Activated CD8-positive, alpha-beta T cell treated with anti-CD3 and anti-CD28 coated beads for 36 hours (primary cell): Measurements from ENCODE around the gene TMEM208. TPM values are rescaled to one million over a fixed set of nuclear protein-coding genes. Genes with fewer than 3 reads are reported as not detected.

Source experiments
- ATAC-seq: fragments of 200-7000 bp; cut with Tn5 transposase; one replicate; pipeline ENCODE4 v1.10.0; 2021; ENCODE audit warnings: mild to moderate bottlenecking, moderate library complexity
- CTCF ChIA-PET: fragments of 350-600 bp; sonication (Branson Sonifier 250); formaldehyde crosslinking; loops from one replicate; lab custom pipeline; 2021; ENCODE audit warnings: antibody characterized with exemption; lab: Charles Lee
- POLR2A ChIA-PET: fragments of 350-600 bp; sonication (Branson Sonifier 250); formaldehyde crosslinking; loops from one replicate; lab custom pipeline; 2021; ENCODE audit warnings: antibody characterized with exemption; lab: Charles Lee
- DNase-seq: peaks from one replicate; pipeline ENCODE4 v3.0.0-alpha.2; 2020
- H3K27ac Mint-ChIP-seq: one replicate; pipeline ENCODE4 v1.8.0; 2021; ENCODE audit warnings: mild to moderate bottlenecking, mixed read lengths
- H3K27me3 Mint-ChIP-seq: one replicate; pipeline ENCODE4 v1.8.0; 2021; ENCODE audit warnings: mixed read lengths
- H3K36me3 Mint-ChIP-seq: one replicate; pipeline ENCODE4 v1.8.0; 2021; ENCODE audit warnings: low read depth, mixed read lengths
- H3K4me1 Mint-ChIP-seq: one replicate; pipeline ENCODE4 v1.8.0; 2021; ENCODE audit warnings: low read depth, mixed read lengths
- H3K4me3 Mint-ChIP-seq: one replicate; pipeline ENCODE4 v1.8.0; 2021; ENCODE audit warnings: mild to moderate bottlenecking, moderate library complexity, mixed read lengths
- H3K9me3 Mint-ChIP-seq: one replicate; pipeline ENCODE4 v1.8.0; 2021; ENCODE audit warnings: mixed read lengths
- CTCF ChIP-seq: fragments of 200-600 bp; IDR thresholded peaks from one replicate; pipeline ENCODE4 v1.8.0; 2022; ENCODE audit warnings: antibody characterized with exemption, mild to moderate bottlenecking
- intact Hi-C: fragments of 100-400 bp; cut with micrococcal nuclease; formaldehyde crosslinking; loops from one replicate; pipeline ENCODE4 v1.10.0; 2022
- total RNA-seq, 2 experiments: library from RNA; stranded (reverse); gene quantifications; one replicate each; pipeline ENCODE4 v1.2.3, GENCODE V29; 2021

The TMEM208 gene
- total RNA-seq, 2 experiments from 2014 or later = 25.7 to 30.7 TPM

DNA sequence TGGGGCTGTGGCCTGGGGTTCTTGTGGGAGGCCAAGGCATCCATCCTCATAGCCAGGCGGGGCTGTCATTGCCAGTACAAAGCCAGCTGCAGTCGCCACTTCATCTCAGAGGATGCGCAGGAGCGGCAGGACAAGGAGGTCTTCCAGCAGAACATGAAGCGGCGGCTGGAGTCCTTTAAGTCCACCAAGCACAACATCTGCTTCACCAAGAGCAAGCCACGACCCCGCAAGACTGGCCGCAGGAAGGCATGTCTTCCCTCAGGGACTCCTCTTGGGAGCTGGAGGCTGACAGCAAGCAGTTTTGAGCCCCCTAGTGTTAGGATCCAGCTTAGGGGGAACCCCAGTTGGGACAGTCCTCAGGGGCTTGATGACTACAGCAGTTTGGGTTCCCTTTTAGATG, 37.3 kb downstream of the TMEM208 start:
- CTCF ChIA-PET = interaction anchor here (0.8 to 1.2 kb wide), 6 partner anchors 10 to 165 kb away, joined by 3 to 4 read pairs (median 3); no protein-coding TSS in a partner anchor
- peaks cover 2% of the 10 kb centered on the region for H3K36me3 Mint-ChIP-seq
- H3K4me1 Mint-ChIP-seq = no peaks in the 10 kb centered on the region
- no peak overlapping the region for H3K4me3 Mint-ChIP-seq
- intact Hi-C loops = loop anchor here (5.0 kb wide), 1 partner anchor 138 kb away; no protein-coding TSS in a partner anchor
- H3K9me3 Mint-ChIP-seq = no peaks in the 10 kb centered on the region
- POLR2A ChIA-PET = interaction anchor here (0.9 to 1.0 kb wide), 2 partner anchors 9 to 31 kb away, joined by 3 to 4 read pairs; no protein-coding TSS in a partner anchor
- H3K27ac Mint-ChIP-seq = no peak overlapping the region
- DNase-seq (no peak), ATAC-seq (no peak)
- TF ChIP-seq CTCF = no peak
- no peaks in the 10 kb centered on the region for H3K27me3 Mint-ChIP-seq

DNA sequence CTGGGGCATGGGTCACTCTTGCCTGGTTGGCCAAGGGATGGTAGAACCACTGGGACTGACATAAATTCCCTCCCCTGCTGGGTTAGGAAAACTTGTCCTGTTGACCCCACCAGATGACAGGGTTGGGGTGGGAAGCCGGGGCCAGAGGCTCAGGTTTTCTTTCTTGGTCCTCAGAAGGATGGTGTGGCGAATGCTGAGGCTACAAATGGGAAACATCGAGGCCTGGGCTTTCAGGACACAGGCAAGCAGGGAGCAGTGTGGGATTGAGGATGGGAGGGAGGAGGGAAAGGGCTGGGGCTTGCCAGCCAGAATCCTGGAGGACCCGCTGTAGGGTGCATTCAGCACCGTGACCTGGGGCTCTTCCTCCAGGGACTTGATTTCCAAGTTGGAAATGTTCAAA, 37.9 kb downstream of the TMEM208 start:
- no peaks in the 10 kb centered on the region for H3K27me3 Mint-ChIP-seq
- no peaks in the 10 kb centered on the region for H3K9me3 Mint-ChIP-seq
- intact Hi-C loops = loop anchor here (5.0 kb wide), 1 partner anchor 137 kb away; no protein-coding TSS in a partner anchor
- peaks cover 2% of the 10 kb centered on the region for H3K36me3 Mint-ChIP-seq
- H3K4me3 Mint-ChIP-seq = no peak overlapping the region
- no peak overlapping the region for H3K27ac Mint-ChIP-seq
- POLR2A ChIA-PET = no interaction called here
- DNase-seq (no peak), ATAC-seq (no peak)
- no peaks in the 10 kb centered on the region for H3K4me1 Mint-ChIP-seq
- CTCF ChIA-PET = no interaction called here
- no peak for TF ChIP-seq CTCF

GRCh38 chr16:67265834-67266233, 38.9 kb downstream of the TMEM208 start:
- Mint-ChIP-seq H3K27me3 (no peaks in the 10 kb centered on the region), H3K4me3 (no peak overlapping the region), H3K27ac (no peak overlapping the region), H3K9me3 (no peaks in the 10 kb centered on the region), H3K36me3 (no peaks in the 10 kb centered on the region), H3K4me1 (no peaks in the 10 kb centered on the region)
- CTCF ChIA-PET = interaction anchor here (1.0 kb wide), 1 partner anchor 13 kb away, joined by 4 read pairs; no protein-coding TSS in a partner anchor
- POLR2A ChIA-PET = no interaction called here
- intact Hi-C loops = no loop called here
- no peak for TF ChIP-seq CTCF
- DNase-seq = no peak
- no peak for ATAC-seq

DNA sequence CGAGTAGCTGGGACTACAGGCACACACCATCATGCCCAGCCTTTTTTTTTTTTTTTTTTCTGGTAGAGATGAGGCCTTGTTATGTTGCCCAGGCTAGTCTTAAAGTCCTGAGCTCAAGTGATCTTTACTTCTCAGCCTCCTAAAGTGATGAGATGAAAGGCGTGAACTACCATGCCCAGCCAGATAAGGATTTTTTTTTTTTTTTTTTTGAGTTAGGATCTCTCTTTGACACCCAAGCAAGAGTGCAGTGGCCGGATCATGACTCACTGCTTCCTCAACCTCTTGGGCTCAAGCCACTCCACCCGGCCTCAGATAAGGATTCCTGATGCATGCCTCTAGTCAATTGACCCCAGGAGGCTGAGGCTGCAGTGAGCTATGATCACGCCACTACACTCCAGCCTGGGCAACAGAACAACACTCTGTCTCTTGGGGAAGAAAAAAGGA, 41.2 kb downstream of the TMEM208 start:
- intact Hi-C loops = no loop called here
- no peaks in the 10 kb centered on the region for H3K9me3 Mint-ChIP-seq
- DNase-seq (no peak), ATAC-seq (no peak)
- no peaks in the 10 kb centered on the region for H3K27me3 Mint-ChIP-seq
- CTCF ChIA-PET = interaction anchor here (0.7 to 1.2 kb wide), 4 partner anchors 10 to 160 kb away, joined by 3 read pairs; partner anchors contain the start of genes FHOD1 and SLC9A5
- H3K4me1 Mint-ChIP-seq = no peaks in the 10 kb centered on the region
- no peak for TF ChIP-seq CTCF
- POLR2A ChIA-PET = interaction anchor here (0.6 to 0.8 kb wide), 2 partner anchors 9 to 176 kb away, joined by 3 read pairs; no protein-coding TSS in a partner anchor
- H3K36me3 Mint-ChIP-seq = peaks cover 2% of the 10 kb centered on the region
- H3K4me3 Mint-ChIP-seq = no peak overlapping the region
- no peak overlapping the region for H3K27ac Mint-ChIP-seq

GRCh38 chr16:67269766-67270165, 42.8 kb downstream of the TMEM208 start:
- POLR2A ChIA-PET = interaction anchor here (0.6 to 1.4 kb wide), 3 partner anchors 10 to 130 kb away, joined by 4 to 5 read pairs (median 4); no protein-coding TSS in a partner anchor
- H3K27ac Mint-ChIP-seq = no peak overlapping the region
- intact Hi-C loops = no loop called here

More at GRCh38 chr16:67269766-67270165, 42.8 kb downstream of the TMEM208 start:
- DNase-seq = no peak
- peaks cover 3% of the 10 kb centered on the region for H3K36me3 Mint-ChIP-seq
- no peaks in the 10 kb centered on the region for H3K27me3 Mint-ChIP-seq
- no peak for TF ChIP-seq CTCF
- CTCF ChIA-PET = interaction anchor here (1.1 to 1.9 kb wide), 3 partner anchors 9 to 43 kb away, joined by 4 to 5 read pairs (median 4); partner anchors contain the start of genes PLEKHG4 and TMEM208
- no peaks in the 10 kb centered on the region for H3K4me1 Mint-ChIP-seq
- no peak for ATAC-seq
- H3K9me3 Mint-ChIP-seq = no peaks in the 10 kb centered on the region
- H3K4me3 Mint-ChIP-seq = no peak overlapping the region
